Endothelial cell of umbilical vein (primary cell): ENCODE results near the gene GTF2E1.

Source experiments
- CTCF ChIP-seq, 2 donors: IDR thresholded peaks; 1 replicate in 1 of 2; 2 replicates in 1 of 2; pipeline ENCODE4 v1.5.1; 2011; ENCODE audit warnings: low read length in 2 of 2, mild to moderate bottlenecking in 2 of 2, moderate library complexity in 2 of 2, control low read depth in 1 of 2, inconsistent platforms in 1 of 2, low read depth in 1 of 2; ENCODE audit not compliant: insufficient read depth in 1 of 2; ENCODE audit errors: extremely low read depth in 1 of 2
- EZH2 ChIP-seq: IDR thresholded peaks from 2 replicates; pipeline ENCODE4 v1.6.1; 2012; ENCODE audit warnings: borderline replicate concordance, low read depth, mild to moderate bottlenecking, moderate library complexity, low read length, inconsistent platforms; ENCODE audit not compliant: severe bottlenecking
- MAX ChIP-seq: IDR thresholded peaks from 2 replicates; pipeline ENCODE4 v1.6.1; 2011; ENCODE audit not compliant: insufficient read depth, insufficient read length
- POLR2A ChIP-seq: IDR thresholded peaks from 2 replicates; pipeline ENCODE4 v1.6.1; 2012; ENCODE audit warnings: low read depth, mild to moderate bottlenecking, control low read depth, low read length
- POLR2AphosphoS5 ChIP-seq: IDR thresholded peaks from 2 replicates; pipeline ENCODE4 v1.6.1; 2012; ENCODE audit warnings: low read depth, mild to moderate bottlenecking, control low read depth, low read length, moderate library complexity; ENCODE audit not compliant: insufficient read depth

- no peak for TF ChIP-seq POLR2A
- TF ChIP-seq POLR2AphosphoS5, result no peak
- no peak for TF ChIP-seq CTCF (IDR thresholded peaks at IDR 0.05; ENCODE audit: extremely low read depth in 1 of 2, insufficient read depth in 1 of 2, low read depth in 1 of 2, low read length in 2 of 2)
- no peak for TF ChIP-seq MAX
- TF ChIP-seq EZH2, result no peak
Measured at GRCh38 chr3:120705884-120706582, 36.5 kb upstream of the GTF2E1 start.
